ENCODE results near the gene GIPC1. TPM values are rescaled to one million over a fixed set of nuclear protein-coding genes. Genes with fewer than 3 reads are reported as not detected.

The GIPC1 gene
- total RNA-seq, 4 donors from 2014 or later, result 147 to 432 (median 243) TPM

DNA sequence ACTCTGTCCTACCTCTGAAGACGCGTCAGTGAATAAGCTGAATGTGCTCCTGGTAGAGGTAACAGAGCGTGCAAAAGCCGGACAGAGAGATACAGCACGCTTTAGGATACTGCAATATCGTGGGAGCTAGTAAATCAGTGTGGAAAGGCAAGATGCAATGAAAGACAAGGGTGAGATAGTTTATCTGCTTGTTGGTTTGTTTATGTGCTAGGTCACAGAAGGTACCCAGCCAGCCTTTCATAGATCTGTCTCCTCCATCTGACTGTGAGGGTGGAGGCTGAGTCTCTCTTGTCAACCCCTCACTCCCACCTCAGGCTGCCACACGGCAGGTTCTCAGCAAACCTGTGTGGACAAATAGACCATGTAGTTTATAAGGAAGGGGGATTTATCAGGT, 904 bp upstream of the GIPC1 start:
- Histone ChIP-seq H3K4me1 (peaks cover 25 to 58% (median 32%) of the 10 kb centered on the region in 3 donors), H3K27me3 (no peaks in the 10 kb centered on the region), H3K4me3 (peak overlapping the region; percentile 78 to 95 (median 78)), H3K27ac (peak overlapping the region; percentile 93 to 95 (median 94)), H3K36me3 (peaks cover under 1 to 16% (median 5%) of the 10 kb centered on the region in 3 donors), H3K9me3 (no peaks in the 10 kb centered on the region)
- 17 to 19% methylated on average over 6 to 7 of the region's 7 CpGs for WGBS, 2 donors
- TF ChIP-seq POLR2A (IDR thresholded peaks at IDR 0.05), result no peak
- TF ChIP-seq, protein P1, sequence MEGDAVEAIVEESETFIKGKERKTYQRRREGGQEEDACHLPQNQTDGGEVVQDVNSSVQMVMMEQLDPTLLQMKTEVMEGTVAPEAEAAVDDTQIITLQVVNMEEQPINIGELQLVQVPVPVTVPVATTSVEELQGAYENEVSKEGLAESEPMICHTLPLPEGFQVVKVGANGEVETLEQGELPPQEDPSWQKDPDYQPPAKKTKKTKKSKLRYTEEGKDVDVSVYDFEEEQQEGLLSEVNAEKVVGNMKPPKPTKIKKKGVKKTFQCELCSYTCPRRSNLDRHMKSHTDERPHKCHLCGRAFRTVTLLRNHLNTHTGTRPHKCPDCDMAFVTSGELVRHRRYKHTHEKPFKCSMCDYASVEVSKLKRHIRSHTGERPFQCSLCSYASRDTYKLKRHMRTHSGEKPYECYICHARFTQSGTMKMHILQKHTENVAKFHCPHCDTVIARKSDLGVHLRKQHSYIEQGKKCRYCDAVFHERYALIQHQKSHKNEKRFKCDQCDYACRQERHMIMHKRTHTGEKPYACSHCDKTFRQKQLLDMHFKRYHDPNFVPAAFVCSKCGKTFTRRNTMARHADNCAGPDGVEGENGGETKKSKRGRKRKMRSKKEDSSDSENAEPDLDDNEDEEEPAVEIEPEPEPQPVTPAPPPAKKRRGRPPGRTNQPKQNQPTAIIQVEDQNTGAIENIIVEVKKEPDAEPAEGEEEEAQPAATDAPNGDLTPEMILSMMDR (IDR thresholded peaks at IDR 0.05), result no peak
- intact Hi-C loops (cut with DNase I), result no loop called here
- DNase-seq, result no peak

- DNase-seq, result no peak
- Histone ChIP-seq H3K36me3 (peaks cover 7 to 28% (median 13%) of the 10 kb centered on the region in 3 donors), H3K9me3 (no peaks in the 10 kb centered on the region), H3K4me3 (peak overlapping the region; percentile 78 to 95 (median 78)), H3K27me3 (no peaks in the 10 kb centered on the region), H3K27ac (peak overlapping the region; percentile 93 to 95 (median 94)), H3K4me1 (peaks cover 25 to 58% (median 32%) of the 10 kb centered on the region in 3 donors)
- WGBS, 2 donors, result 0% methylated on average over 1 of the region's 28 CpGs; no CpG with 5 or more reads in 1 of the 2 donors
- intact Hi-C loops (cut with DNase I), result no loop called here
- TF ChIP-seq, protein P1 (IDR thresholded peaks at IDR 0.05), result no peak
- TF ChIP-seq POLR2A (IDR thresholded peaks at IDR 0.05), result no peak
These were observed 277 bp downstream of the GIPC1 start for GRCh38 chr19:14495672-14496028.

DNA sequence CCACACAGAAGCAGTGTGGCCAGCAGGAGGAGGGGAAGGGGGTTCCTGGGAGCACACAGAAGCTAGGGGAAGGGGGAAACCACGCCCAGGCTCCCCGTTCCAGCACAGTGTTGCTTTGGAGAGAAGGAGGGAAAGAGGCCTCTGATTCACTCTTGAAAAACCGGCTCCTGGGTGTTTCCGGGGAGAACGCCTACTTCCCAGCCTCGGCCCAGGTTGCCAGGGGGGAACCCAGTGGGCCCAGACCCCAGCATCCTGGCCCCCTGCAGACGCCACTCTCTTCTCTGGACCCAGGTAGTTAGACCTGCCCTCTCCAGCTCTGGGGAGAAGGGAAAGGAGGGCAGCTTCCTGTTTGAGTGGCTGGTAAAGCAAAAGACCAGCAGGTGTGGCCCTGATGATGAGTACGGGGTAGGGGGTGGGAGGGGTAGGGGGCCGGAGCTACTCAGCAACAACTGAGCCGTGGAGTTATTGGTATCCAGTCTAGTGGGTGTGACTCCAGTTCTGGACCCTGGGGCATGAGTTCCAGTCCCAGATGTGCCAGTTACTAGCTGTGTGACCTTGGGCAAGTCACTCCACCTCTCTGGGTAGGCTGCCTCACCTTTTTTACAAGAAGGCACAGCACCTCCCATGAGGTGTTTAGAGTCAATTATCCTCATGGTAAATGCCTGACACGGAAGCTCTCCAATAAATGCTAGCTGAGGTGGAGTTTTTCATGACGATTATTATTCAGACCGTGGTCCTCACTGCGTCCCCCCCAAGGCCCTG, 836 bp downstream of the GIPC1 start:
- peak overlapping the region; percentile 93 to 95 (median 94) for H3K27ac ChIP-seq
- WGBS, 2 donors, result 0 to 12% methylated on average over 6 of the region's 14 CpGs
- no peak for DNase-seq
- H3K4me3 ChIP-seq, result peak overlapping the region; percentile 78 to 95 (median 78)
- peaks cover 25 to 58% (median 32%) of the 10 kb centered on the region in 3 donors for H3K4me1 ChIP-seq
- TF ChIP-seq, protein P1 (IDR thresholded peaks at IDR 0.05), result no peak
- TF ChIP-seq POLR2A (IDR thresholded peaks at IDR 0.05), result no peak
- H3K9me3 ChIP-seq, result no peaks in the 10 kb centered on the region
- intact Hi-C loops (cut with DNase I), result no loop called here
- no peaks in the 10 kb centered on the region for H3K27me3 ChIP-seq
- peaks cover 12 to 33% (median 13%) of the 10 kb centered on the region in 3 donors for H3K36me3 ChIP-seq

DNA sequence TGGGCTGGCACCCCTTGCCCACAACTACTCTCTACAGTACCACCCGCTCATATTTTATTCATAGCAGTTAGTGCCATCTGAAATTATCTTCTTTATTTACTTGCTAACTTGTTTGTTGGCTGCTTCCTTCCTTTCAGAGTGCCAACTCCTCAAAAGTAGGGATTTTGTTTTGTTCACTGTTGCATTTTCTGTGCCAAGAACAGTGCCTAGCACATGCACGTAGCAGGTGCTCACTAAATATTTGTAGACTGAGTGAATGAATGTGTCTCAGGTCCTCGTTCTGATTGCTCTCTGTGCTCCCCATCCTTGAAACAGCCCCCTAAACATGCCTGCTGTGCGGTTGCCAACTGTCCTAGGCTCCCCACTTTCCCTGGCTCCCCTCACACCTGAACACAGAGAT, 1.5 kb downstream of the GIPC1 start:
- 53 to 87% methylated on average over 4 of the region's 4 CpGs for whole genome bisulfite sequencing, 2 donors
- peaks cover 13 to 40% (median 17%) of the 10 kb centered on the region in 3 donors for H3K36me3 ChIP-seq
- intact Hi-C loops (cut with DNase I), result no loop called here
- H3K4me1 ChIP-seq, result peaks cover 25 to 58% (median 32%) of the 10 kb centered on the region in 3 donors
- TF ChIP-seq, protein P1 (IDR thresholded peaks at IDR 0.05), result no peak
- TF ChIP-seq POLR2A (IDR thresholded peaks at IDR 0.05), result no peak
- H3K4me3 ChIP-seq, result peak overlapping the region; percentile 78 to 95 (median 78)
- H3K27me3 ChIP-seq, result no peaks in the 10 kb centered on the region
- DNase-seq, result no peak
- peak overlapping the region; percentile 93 to 95 (median 94) for H3K27ac ChIP-seq
- H3K9me3 ChIP-seq, result no peaks in the 10 kb centered on the region

DNA sequence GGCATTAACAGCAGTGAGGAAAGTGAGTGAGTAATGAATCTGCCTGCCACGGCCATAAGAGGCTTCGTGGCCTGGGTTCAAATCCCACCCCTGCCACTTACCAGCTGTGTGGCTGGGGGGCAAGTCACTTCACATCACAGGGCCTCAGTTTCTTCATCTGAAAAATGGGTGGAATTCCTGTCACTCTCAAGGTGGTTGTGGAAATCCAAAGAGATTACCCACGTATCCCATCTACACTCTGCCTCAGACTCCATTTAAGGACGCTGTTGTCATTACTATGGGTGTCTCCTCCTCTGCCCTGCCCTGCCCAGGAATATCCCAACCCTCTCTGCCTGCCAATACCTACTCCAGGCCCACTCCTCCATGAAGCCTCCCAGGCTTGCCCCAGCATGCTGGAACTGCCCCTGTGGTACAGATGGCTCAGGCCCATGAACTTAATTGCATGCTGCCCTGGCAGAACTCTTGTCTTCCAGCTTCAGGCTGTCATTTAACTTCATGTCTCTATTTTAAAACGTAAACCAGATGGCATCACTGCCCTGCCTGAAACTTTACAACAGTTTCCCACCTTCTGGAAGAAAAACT, 3.1 kb downstream of the GIPC1 start:
- Histone ChIP-seq H3K4me3 (no peak overlapping the region), H3K9me3 (no peaks in the 10 kb centered on the region), H3K4me1 (peaks cover 25 to 50% (median 29%) of the 10 kb centered on the region in 3 donors), H3K27ac (peak overlapping the region in 1 of 4 donors; percentile 94), H3K36me3 (peaks cover 13 to 56% (median 30%) of the 10 kb centered on the region in 3 donors), H3K27me3 (no peaks in the 10 kb centered on the region)
- 67 to 79% methylated on average over 3 of the region's 5 CpGs for WGBS, 2 donors
- TF ChIP-seq, protein P1 (IDR thresholded peaks at IDR 0.05), result no peak
- no peak for TF ChIP-seq POLR2A (IDR thresholded peaks at IDR 0.05)
- intact Hi-C loops (cut with DNase I), result no loop called here
- no peak for DNase-seq

Measured in esophagus squamous epithelium (tissue), 5 donors.